VCaP (cell line): ENCODE measurements around the gene ABCC8.

Experiments
- H3K27ac ChIP-seq: fragments of 450-650 bp; 2 replicates; pipeline ENCODE4 v1.5.1; 2017
- TF ChIP-seq, protein P1 (sequence below): fragments of 450-650 bp; conservative IDR thresholded peaks from 2 replicates; pipeline ENCODE4 v1.5.1; 2017; ENCODE audit warnings: mild to moderate bottlenecking, moderate library complexity

The ABCC8 gene

GRCh38 chr11:17496406-17496805 is 19.8 kb upstream of the ABCC8 start:
- no peak overlapping the region for H3K27ac ChIP-seq
- TF ChIP-seq, protein P1, sequence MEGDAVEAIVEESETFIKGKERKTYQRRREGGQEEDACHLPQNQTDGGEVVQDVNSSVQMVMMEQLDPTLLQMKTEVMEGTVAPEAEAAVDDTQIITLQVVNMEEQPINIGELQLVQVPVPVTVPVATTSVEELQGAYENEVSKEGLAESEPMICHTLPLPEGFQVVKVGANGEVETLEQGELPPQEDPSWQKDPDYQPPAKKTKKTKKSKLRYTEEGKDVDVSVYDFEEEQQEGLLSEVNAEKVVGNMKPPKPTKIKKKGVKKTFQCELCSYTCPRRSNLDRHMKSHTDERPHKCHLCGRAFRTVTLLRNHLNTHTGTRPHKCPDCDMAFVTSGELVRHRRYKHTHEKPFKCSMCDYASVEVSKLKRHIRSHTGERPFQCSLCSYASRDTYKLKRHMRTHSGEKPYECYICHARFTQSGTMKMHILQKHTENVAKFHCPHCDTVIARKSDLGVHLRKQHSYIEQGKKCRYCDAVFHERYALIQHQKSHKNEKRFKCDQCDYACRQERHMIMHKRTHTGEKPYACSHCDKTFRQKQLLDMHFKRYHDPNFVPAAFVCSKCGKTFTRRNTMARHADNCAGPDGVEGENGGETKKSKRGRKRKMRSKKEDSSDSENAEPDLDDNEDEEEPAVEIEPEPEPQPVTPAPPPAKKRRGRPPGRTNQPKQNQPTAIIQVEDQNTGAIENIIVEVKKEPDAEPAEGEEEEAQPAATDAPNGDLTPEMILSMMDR, result no peak

DNA sequence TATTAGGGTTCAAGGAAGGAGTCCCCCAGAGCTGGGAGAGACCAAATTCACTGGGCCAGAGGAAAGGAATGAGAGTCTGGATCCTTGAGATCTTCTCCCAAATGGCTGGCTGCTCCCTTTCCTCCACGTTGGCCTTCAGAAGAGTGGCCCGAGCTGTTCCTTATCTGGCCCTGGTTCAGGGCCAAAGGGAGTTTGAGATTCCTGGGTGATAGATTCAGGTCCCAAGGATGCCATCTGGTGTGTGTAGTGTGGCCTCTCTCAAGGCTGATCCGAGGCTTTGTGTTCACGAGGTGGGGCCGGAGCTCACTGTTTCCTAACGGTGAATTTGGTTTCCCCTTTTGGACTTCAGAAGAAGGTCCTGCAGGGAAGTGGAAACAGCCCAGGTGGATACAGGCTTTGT is 17.4 kb upstream of the ABCC8 start:
- no peak overlapping the region for H3K27ac ChIP-seq
- TF ChIP-seq, protein P1, result no peak

DNA sequence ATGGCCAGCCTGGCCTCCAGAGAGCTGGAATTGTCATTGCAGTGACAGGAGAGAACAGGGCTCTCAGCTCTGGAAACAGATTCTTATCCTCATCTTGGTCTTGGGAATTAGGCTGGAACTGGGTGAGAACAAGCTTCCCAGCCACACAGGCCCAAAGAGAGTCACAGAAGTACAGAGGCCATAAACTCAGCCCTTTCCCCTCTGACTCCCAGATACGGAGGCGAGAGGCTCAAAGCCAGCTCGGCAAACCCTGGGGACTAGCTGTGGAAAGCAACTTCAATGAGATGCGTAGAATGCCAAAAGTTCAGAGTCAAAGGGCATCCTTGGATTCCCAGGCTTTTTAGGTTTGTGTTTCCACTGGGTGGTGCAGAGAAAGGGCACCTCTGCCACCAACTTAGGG is 14.3 kb upstream of the ABCC8 start:
- TF ChIP-seq, protein P1, result no peak

GRCh38 chr11:17490232-17490631 is 13.6 kb upstream of the ABCC8 start:
- H3K27ac ChIP-seq, result no peak overlapping the region
- TF ChIP-seq, protein P1, result no peak

More for the DNA sequence above, 14.3 kb upstream of the ABCC8 start:
- no peak overlapping the region for H3K27ac ChIP-seq

GRCh38 chr11:17489751-17490150 is 13.1 kb upstream of the ABCC8 start:
- TF ChIP-seq, protein P1, result no peak
- H3K27ac ChIP-seq, result no peak overlapping the region

- H3K27ac ChIP-seq, result no peak overlapping the region
- TF ChIP-seq, protein P1, result no peak
These were observed 11.9 kb upstream of the ABCC8 start for GRCh38 chr11:17488563-17488962.

DNA sequence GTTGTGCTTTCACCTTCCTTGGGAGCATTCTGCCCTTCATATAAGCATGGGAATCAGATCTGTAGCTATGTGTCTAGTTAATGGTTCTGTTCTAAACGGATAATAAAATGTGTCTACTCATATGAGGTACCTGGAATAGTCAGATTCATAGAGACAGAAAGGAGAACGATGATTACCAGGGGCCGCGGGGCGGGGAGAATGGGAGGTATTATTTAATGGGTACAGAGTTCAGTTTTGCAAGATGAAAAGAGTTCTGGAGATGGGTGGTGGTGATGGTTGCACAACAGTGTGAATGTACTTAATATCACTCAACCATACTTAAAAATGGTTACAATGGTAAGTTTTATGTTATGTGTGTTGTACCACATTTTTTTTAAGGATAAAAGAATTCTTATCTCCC is 10.0 kb upstream of the ABCC8 start:
- TF ChIP-seq, protein P1, result no peak
- no peak overlapping the region for H3K27ac ChIP-seq

DNA sequence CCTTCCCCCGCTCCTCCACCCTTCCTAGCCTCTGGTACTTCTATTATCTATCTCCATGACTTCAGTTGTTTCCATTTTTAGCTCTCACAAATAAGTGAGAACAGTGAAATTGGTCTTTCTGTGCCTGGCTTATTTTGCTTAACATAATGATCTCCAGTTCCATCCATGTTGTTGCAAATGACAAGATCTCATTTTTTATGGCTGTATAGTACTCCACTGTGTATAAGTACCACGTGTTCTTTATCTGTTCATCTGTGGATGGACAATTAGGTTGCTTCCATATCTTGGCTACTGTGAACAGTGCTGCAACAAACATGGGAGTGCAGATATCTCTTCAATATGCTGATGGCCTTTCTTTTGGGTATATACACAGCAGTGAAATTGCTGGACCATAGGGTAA is 6.9 kb upstream of the ABCC8 start:
- TF ChIP-seq, protein P1, result no peak
- no peak overlapping the region for H3K27ac ChIP-seq
